Muscle of back (tissue), 11 donors: ENCODE data around the gene SH3GL3. TPM values are rescaled to one million over a fixed set of nuclear protein-coding genes. Genes with fewer than 3 reads are reported as not detected.

ENCODE experiments used
- DNase-seq, 3 donors: peaks; one replicate each; pipeline versions ENCODE4 v3.0.0 to v3.0.0-alpha.2; 2013
- polyA plus RNA-seq, 10 donors: library from polyadenylated mRNA; unstranded; fragments of 120-200 nt; gene quantifications; one replicate each; pipeline ENCODE4 v1.2.1, GENCODE V29; 2013; ENCODE audit not compliant: insufficient read length in 10 of 10

Gene SH3GL3
- polyA plus RNA-seq, 10 donors = 8.1 to 17.6 (median 11.6) TPM

- peak in 2 of 3 donors; percentile 53 to 69 for DNase-seq
These were observed 118.5 kb downstream of the SH3GL3 start for GRCh38 chr15:83565553-83566159.

DNA sequence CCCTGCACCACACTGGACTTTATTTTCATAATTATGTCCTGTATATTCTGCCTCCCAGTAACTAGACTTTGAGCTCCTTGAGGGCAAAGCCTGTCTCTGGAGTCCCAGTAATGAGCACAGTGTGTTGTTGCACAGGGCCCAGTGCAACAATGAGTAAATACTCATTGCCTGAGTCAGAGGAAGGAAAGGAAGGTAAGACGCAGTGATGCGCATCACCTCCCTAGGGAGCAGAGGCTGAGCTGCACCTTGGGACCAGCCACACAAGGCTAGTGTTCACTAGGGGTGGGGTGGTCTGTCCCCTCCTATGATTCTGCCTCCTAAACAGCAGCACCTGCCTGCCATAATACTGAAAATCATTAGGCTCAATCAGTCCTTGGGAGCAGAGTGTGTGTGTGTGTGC lies 120.2 kb downstream of the SH3GL3 start:
- no peak for DNase-seq

DNA sequence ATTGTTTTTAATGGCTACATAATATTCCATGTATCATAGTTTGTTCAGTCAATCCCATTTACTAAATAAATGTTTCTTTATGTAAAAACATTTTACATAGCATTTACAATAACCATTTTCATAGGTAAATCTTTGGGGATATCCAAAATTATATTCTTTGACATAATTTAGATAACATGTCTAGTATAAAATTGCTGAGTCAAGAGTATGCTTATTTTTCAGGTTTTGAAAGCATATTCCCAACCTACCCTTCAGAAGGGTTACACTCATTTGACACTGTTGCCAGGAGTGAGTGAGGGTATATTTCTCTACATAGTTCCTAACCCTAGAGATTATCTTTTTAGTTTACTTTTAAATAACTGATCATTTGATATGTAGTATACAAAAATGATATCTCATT lies 122.2 kb downstream of the SH3GL3 start:
- no peak for DNase-seq

DNA sequence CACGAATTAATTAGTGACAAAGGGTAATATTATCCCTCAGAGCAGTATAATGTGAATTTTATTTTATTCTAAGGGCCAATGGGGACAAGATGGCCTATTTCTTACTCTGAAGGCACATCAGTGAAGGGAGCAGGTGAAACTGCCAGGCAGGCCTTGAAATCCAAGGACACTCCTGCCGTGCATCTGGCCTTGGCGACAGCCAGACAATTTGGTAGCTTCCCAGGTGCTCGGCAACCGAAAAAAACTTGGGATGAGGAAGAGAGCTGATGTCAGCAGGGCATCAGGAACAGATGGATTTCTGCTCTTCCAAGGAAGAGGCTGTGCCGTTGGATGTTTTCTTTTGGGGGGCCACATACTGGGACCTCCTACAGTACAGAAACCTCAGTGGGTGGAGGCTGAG lies 123.6 kb downstream of the SH3GL3 start:
- no peak for DNase-seq

DNA sequence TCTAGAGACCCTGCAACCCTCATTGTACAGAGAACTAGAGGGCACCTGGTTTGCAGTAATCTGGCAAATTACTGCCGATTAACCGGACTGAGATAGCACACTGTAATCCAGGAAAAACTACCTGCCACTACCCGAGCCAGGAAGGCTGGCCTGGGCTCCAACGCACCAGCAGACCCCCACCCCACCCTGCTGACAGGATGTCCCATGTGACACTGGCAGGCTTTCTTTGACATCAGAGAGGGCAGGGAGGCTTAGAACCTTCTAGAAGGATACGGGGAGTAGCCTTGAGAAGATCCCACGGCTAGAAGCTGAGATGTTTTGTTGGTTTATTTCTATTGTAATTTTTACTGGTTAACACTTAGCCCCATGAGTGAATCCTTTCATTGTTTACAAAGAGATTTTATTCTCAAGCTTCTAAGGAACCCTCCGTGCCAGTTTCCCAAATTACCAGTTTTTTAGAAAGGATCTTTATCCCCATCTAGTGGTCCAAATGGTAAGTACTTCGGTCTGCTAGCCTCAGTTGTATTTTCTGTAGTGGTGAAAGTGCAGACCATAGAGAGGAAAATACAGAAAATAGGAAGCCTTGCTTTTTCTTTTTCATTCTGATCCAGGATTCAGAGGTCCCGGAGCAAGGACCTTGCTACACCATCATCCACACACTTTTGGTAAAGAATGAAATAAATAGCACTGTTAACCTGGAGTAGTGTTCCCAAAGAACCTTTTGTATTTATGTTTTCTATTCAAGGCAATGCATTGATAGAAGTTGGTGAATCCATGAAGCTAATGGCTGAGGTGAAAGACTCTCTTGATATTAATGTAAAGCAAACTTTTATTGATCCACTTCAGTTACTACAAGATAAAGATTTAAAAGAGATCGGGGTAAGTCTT lies 124.9 kb downstream of the SH3GL3 start:
- DNase-seq = peak; percentile 38 to 60 (median 44)

GRCh38 chr15:83574345-83574744 lies 127.2 kb downstream of the SH3GL3 start:
- DNase-seq = no peak

- DNase-seq = no peak
These were observed 131.6 kb downstream of the SH3GL3 start for GRCh38 chr15:83578691-83579090.

DNA sequence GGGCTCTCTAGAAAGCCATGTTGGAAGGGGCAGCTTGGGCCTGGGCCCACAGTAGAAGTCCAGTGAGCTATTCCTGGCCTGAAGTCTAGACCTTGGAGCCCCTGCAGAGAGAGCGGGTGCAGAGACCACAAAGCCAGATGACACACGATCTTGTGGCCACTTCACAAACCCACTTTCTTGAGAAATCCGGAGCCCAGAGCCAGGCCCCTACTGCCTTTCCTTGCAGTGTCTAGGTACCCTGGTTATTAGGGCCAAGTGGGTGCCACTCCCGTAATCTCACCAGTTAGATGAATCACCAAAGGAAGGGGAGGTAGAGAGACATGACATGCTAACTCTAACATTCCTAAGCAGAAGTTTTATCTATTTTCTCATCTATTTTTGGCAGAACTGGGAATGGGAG lies 134.2 kb downstream of the SH3GL3 start:
- DNase-seq = no peak

GRCh38 chr15:83582381-83582780 lies 135.2 kb downstream of the SH3GL3 start:
- DNase-seq = peak in 2 of 3 donors; percentile 30 to 41

GRCh38 chr15:83585601-83586335 lies 138.6 kb downstream of the SH3GL3 start:
- DNase-seq = no peak

GRCh38 chr15:83587091-83587490 lies 139.9 kb downstream of the SH3GL3 start:
- peak in 2 of 3 donors; percentile 51 to 78 for DNase-seq

DNA sequence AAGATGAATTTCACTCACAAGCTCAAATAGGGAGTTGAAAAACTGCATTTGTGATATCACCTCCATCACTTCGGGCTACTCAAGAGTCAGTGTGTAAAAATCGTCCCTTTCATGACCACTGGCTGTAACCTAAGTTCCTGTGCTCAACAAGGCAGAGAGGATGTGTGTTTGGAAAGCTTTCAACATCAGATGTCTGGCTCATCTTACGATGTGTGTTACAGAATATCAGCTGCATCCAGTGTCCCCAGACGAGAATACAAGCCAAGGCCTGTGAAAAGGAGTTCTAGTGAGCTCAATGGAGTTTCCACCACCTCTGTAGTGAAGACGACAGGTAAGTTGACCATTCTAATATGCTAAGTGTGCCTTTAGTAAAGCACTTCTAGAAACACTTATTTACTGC lies 141.3 kb downstream of the SH3GL3 start:
- DNase-seq = peak in 2 of 3 donors; percentile 42 to 75

- peak in 2 of 3 donors; percentile 38 to 82 for DNase-seq
These were observed 145.4 kb downstream of the SH3GL3 start for GRCh38 chr15:83592370-83593040.

- no peak for DNase-seq
These were observed 148.1 kb downstream of the SH3GL3 start for GRCh38 chr15:83595191-83595590.

GRCh38 chr15:83598031-83598430 lies 150.9 kb downstream of the SH3GL3 start:
- DNase-seq = no peak

DNA sequence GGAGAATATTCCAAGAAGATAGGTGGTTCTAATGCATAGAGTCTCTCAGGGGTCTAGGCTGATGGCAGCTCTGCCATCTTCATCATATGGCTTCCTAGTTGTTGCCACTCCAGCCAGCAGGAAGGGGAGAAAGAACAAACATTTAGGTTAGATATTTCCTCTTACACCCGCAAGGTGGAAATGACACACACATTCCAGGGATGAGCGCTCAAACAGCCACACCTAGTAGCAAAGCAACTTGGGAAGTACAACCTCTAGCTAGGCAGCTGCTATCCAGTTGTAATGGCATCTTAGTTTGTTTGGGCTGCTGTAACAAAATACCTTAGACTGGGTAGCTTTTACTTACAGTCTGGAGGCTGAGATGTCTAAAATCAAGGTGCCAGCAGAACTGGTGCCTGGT lies 154.9 kb downstream of the SH3GL3 start:
- no peak for DNase-seq

DNA sequence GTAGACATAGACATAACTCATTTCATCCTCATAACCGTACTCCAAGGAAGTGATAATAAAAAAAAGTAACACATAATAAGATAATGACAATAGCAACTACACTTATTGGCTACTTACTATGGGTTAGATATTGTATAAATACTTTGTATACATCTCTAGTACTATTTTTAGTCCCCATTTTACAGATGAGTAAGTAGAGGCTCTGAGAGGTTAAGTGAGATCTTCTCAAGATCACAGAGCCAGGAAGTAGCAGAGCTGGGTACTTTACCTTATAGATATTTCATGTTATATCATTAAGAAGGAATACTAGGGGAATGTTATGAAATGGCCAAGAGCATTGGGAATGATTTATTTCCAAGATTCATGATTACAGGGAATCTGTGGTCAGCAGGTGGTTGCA lies 157.4 kb downstream of the SH3GL3 start:
- DNase-seq = no peak

GRCh38 chr15:83605111-83605945 lies 158.2 kb downstream of the SH3GL3 start:
- DNase-seq = peak; percentile 41 to 78 (median 74)

- no peak for DNase-seq
These were observed 163.0 kb downstream of the SH3GL3 start for GRCh38 chr15:83610132-83610531.

DNA sequence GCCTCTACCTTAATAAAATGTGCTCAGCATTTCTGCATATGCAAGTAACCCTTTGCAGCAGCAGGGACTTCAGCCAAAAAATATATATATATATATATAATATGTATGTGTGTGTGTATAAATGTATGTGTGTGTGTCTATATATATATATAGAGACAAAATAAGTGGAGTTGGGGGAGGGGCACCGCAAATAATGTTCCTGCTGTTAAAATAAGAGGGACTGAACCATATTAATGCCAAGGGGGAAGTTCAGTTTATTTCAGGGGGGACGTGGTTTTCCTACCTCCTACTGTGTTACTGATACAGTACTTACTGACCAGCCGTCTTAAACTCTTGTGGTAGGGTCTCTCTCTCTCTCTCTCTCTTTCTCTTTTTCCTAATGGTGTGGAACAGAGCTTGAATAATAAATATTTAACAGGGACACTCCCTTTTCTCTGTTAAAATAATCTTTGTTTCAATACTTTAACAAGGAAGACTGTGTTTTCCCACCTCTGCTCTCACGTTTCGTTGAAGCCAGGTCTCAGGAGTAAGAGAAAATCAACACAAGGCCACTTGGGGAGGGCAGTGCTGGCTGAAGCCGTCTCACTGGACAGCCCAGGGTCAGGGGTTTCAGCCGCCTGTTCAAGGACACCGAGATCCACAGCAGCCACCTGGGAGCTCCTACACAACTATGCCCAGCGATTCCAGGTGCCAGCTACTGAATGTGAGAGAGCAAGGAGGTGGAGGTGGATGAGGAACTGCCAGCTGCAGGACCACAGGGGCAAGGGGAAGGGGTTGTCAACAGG lies 164.0 kb downstream of the SH3GL3 start:
- DNase-seq = no peak
